ENCODE data around the gene ZNF385B. TPM values are rescaled to one million over a fixed set of nuclear protein-coding genes. Genes with fewer than 3 reads are reported as not detected.

Gene ZNF385B
- total RNA-seq, 4 donors from 2014 or later = 0.74 to 4.6 (median 0.82) TPM; not detected in 1

DNA sequence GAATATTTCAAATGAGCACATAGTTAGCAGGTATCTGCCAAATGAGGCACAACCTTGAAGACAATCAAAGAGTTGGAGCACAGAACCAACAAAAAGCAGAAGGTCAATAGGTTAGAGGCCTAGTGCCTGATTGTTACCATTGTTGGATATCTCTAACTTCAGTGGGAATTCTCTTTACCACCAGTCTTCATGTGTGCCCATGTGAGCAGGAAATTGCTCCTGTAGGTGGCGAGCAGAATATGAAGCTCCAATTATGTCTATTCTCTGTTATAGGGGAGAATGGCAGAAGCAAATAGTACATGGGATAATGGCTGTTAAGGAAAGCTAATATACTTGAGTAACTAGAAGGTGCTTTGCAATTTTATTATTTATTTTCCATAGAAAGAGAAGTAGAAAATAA lies 14.9 kb upstream of the ZNF385B start:
- TF ChIP-seq, protein P1, sequence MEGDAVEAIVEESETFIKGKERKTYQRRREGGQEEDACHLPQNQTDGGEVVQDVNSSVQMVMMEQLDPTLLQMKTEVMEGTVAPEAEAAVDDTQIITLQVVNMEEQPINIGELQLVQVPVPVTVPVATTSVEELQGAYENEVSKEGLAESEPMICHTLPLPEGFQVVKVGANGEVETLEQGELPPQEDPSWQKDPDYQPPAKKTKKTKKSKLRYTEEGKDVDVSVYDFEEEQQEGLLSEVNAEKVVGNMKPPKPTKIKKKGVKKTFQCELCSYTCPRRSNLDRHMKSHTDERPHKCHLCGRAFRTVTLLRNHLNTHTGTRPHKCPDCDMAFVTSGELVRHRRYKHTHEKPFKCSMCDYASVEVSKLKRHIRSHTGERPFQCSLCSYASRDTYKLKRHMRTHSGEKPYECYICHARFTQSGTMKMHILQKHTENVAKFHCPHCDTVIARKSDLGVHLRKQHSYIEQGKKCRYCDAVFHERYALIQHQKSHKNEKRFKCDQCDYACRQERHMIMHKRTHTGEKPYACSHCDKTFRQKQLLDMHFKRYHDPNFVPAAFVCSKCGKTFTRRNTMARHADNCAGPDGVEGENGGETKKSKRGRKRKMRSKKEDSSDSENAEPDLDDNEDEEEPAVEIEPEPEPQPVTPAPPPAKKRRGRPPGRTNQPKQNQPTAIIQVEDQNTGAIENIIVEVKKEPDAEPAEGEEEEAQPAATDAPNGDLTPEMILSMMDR (IDR thresholded peaks at IDR 0.05) = no peak
- no peak for ATAC-seq (ENCODE audit: low FRiP score)
- DNase-seq (ENCODE audit: low spot score) = no peak

DNA sequence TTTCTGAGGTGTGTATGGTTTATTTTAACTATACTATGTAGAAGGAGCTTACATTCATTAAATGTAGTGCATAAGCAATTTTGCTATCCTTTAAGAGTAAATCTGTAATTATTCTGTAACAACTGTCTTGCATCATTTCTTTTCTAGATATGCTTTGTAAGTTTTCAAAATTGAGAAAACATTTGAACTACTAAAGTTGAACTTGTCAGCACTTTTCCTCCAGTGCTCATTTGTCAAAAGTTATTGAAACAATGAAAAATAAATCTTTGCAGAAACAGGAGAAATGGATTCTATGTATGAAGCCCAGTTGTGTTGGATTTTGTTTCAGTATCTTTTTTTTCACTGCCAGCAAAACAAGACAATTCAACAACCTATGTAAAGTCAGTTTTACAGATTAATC lies 14.5 kb upstream of the ZNF385B start:
- TF ChIP-seq, protein P1 (IDR thresholded peaks at IDR 0.05) = no peak
- ATAC-seq (ENCODE audit: low FRiP score) = no peak
- DNase-seq (ENCODE audit: low spot score) = no peak

DNA sequence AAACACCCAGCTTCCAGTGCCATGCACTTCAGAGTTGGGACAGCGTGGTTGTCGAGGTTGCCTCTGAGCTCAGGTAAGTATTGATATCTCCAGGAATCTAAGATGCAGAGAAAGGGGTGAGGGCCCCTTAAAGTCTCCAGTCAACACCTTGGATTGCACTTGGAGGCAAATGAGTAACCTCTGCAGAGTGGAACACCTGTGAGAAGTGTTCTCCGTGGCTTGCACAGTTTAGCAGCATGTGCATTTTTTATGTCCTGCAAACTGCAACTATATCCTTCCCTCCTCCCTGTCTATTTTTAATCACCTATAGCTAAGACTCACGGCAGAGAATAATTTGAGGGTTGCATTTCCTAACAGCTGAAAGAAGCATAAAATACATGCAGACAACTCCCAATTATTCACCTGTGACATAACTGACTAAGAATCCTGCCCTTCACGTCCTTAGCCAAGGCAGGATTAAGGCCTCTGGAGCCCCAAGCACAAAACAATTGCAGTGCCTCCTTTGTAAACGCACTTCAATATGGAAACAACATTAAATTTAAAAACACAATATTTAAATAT lies 1.6 kb upstream of the ZNF385B start:
- DNase-seq (ENCODE audit: low spot score) (no peak), ATAC-seq (ENCODE audit: low FRiP score) (no peak)
- TF ChIP-seq, protein P1 (IDR thresholded peaks at IDR 0.05) = no peak

DNA sequence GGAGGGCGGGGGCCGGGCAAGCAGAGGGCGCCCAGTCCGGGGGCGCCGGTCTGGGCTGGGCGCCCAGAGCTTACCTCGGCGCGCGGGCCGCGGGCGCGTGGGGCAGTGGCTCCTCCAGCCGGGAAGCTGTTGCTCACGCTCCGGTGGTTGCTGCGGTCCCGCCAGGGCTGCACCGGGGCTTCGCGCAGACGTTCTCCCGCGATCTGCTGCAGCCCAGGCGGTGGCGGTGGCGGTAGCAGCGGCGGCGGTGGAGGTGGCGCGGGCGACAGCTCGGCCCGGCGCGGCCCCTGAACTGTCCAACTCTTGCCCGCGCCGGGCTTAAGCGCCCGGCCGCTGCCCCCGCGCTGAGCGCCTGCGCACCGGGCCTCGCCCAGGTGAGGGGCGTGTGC lies 391 bp downstream of the ZNF385B start:
- ATAC-seq (ENCODE audit: low FRiP score) (peak; percentile 76), DNase-seq (ENCODE audit: low spot score) (no peak)
- TF ChIP-seq, protein P1 (IDR thresholded peaks at IDR 0.05) = no peak

DNA sequence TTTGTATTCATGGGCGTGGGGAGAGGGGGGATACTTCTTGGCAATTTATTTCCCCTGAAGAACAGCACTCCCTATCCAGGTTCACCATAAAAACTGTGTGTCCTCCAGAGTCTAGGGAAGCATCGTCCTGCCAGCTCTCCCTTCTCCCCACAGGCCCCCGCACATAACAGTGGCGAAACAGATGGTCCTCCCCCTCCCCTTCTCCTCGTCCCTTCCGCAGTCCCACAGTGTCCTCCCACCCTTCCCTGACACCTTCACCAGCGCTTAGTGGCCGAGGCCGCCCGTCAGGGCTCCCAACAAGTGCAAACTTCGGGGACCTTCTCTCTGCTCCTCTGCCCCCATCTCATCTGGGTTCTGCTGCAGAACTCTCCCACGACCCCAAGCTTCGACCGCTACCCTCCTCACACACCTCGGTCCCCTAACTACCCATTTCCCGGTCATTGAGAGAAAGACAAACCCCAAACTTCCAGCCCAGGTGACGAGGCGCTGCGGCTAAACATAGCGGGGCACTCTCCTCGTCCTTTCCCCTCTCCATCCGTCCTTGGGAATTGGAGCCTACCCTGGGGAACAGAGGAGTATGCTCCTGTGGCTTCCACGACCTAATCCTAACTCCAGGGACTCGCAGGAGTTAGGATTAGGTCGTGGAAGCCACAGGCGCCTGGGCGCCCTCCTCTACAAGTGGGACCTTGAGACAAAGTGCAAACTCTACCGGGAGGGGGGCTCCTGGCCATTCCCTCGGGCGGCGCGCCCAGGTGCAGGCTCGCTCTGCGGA lies 971 bp downstream of the ZNF385B start:
- TF ChIP-seq, protein P1 (IDR thresholded peaks at IDR 0.05) = no peak
- DNase-seq (ENCODE audit: low spot score) (no peak), ATAC-seq (ENCODE audit: low FRiP score) (peak; percentile 36)

DNA sequence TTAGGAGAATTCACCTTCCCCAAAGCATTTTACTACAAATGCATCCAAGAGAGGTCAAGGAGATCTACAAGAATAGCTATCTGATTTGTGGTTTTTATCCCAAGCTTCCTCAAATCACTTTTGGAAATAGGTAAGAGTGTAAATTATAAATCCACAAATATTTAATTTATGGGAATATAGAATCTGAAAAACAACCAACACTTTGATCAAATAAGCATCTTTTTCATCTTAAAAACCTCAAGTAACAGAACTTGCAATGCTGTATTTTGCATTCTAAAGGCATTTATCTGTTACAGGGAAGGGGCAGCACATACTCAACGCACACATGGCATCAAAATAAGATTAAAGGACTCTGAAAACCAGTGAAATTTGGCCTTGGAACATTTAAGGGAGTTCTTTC lies 1.9 kb downstream of the ZNF385B start:
- DNase-seq (ENCODE audit: low spot score) (no peak), ATAC-seq (ENCODE audit: low FRiP score) (no peak)
- TF ChIP-seq, protein P1 (IDR thresholded peaks at IDR 0.05) = no peak

DNA sequence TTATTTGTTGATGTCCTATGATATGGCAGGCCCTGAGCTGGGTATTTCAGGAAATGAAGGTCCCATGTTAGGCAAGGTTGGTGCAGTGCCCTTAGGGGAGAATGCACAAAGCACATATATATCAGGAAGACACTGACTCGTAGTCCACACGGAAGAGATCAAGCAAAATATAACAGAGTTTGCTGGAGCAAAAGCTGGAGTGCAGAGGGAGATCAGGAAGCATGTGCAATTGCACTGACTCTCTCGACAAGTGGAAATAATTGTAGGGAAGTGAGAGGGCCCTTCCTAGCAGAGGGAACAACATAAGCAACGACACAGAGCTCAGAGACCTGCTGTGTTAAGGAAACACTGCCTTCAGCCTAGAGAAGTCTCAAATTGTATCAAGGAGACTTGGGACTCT lies 4.2 kb downstream of the ZNF385B start:
- no peak for DNase-seq (ENCODE audit: low spot score)
- TF ChIP-seq, protein P1 (IDR thresholded peaks at IDR 0.05) = no peak
- ATAC-seq (ENCODE audit: low FRiP score) = no peak

All from omental fat pad (tissue), 4 donors.